GM21528 (cell line): Measurements from ENCODE around the gene HTR3A.

Experiments used
- ATAC-seq: cut with Tn5 transposase; IDR thresholded peaks from one replicate; pipeline ENCODE4 v1.9.1; 2021; ENCODE audit warnings: mild to moderate bottlenecking, moderate library complexity; ENCODE audit not compliant: unreplicated experiment, low FRiP score

HTR3A gene

DNA sequence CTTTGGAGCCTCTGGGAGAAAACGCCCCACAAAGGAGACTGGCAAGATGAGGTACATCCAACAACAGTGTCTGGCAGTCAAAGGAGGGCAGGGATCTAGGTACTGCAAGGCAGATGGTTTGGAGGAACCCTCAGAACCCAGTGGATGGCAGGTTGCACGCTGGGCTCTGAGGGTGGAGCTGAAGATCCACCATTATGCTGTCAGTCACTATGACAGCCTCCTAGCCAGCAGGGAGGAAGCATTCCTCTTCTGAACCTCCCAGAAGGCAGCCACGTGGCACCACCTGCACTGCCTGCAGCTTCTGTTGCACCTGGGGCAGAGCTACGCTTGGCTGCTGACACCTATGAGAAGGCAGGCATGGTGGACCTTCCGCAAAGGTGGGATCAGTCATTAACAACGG, 40.2 kb downstream of the HTR3A start:
- no peak for ATAC-seq

DNA sequence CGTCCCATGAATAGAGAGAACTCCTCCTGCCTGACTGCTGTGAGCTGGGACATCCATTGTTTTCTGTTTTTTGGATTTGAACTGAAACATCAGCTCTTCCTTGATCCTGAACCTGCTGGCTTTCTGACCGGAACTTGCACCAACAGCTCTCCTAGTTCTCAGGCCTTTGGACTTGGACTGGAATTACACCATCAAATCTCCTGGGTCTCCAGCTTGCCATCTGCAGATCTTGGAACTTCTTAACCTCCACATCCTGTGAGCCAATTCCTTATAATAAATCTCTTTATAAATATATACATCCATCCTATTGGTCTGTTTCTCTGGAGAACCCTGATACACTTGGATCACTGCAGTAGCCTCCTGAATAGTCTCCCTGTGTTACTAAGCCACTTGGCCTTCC, 42.1 kb downstream of the HTR3A start:
- ATAC-seq, result no peak

- no peak for ATAC-seq
Observed at GRCh38 chr11:114017723-114018122, 42.8 kb downstream of the HTR3A start.

DNA sequence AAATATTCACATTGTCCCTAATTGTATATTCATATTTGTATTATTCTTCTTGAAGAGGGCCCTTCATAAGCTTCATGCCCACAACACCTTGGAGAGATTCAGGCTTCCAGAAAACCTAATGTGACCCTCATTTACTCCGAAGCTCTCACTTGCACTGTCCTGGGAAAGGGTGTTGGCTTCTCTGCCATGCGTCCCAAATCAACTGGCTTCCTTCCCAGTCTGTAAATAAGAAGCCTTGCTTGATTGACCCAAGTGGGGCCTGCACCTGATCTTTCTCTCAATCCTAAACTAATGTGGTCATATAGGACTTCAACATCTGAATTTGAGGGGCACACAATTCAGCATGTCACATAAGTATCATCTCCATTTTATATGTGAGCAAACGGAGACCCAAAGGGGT, 44.1 kb downstream of the HTR3A start:
- ATAC-seq, result no peak

GRCh38 chr11:114019574-114019973, 44.7 kb downstream of the HTR3A start:
- no peak for ATAC-seq

GRCh38 chr11:114025329-114025907, 50.5 kb downstream of the HTR3A start:
- no peak for ATAC-seq

- ATAC-seq, result no peak
Observed at GRCh38 chr11:114026355-114026754, 51.4 kb downstream of the HTR3A start.

DNA sequence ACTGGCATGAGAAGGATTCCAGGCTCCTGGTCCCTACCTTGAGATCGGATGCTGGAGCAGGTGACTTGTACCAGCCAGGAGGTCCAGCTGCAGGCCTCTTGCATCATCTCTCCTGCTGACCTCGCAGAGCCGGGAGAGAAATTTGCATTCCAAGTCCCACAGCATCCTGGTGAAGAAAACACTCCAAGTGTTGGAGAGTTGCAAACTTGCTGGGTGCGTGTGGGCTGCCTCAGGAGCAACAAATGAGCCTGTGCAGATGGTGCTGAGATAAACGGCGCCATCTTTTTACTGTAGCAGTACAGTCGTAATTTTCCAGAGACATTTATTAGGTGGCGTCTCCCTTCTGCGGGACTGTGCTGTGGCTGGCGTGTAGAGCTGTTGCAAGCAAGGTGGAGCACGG, 52.5 kb downstream of the HTR3A start:
- ATAC-seq, result no peak

DNA sequence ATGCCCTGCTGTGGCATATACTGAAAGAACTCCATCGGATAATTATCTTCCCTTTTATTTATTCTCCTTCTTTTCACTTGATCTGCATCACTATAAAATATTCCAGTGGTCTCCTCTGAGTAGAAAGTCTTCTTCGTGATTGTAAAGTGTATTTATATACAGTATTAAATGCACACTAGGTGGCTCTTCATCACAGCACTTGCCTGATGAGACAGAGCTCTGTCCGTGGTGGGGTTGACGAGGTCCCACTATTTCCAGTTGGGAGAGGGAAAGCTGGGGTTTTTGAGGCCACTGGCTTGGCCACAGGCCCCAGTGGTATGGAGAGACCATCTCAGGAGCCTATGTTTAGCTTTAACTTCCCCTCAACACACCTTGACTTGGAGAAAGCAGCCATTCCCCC, 53.0 kb downstream of the HTR3A start:
- ATAC-seq, result no peak

DNA sequence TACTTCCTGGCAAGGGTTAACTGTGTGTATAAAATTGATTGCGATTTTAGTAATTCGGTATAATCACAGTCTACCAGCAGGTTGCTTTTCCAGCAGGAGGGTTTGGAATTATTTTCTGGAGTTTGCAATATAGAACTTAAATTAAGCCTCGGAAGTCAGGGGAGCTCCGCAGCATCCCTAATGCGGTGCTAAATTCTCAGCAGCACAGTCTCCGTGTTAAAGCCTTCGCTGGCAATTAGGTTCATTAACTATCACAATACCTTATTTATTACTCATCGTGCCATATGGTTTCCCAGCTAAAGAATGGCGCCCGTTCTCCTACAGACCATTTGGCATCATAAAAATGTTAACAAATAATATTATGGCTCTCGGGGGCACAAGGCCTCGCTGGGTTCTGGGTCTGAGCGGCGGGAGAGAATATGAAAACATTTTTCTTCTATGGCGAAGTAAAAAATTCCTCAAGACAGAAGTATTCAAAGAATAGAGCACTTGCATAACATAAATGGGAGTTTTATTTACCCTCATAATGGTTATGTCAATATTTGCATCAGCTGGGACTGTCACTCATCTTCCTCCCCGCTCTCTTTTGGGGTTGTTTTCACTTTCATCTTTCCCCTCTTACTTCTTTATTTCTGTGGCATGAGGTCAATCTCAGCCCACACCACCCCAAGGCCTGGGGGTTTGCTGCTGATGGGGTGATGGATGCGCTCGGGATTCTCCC, 56.5 kb downstream of the HTR3A start:
- no peak for ATAC-seq

GRCh38 chr11:114031967-114032320, 57.0 kb downstream of the HTR3A start:
- no peak for ATAC-seq

DNA sequence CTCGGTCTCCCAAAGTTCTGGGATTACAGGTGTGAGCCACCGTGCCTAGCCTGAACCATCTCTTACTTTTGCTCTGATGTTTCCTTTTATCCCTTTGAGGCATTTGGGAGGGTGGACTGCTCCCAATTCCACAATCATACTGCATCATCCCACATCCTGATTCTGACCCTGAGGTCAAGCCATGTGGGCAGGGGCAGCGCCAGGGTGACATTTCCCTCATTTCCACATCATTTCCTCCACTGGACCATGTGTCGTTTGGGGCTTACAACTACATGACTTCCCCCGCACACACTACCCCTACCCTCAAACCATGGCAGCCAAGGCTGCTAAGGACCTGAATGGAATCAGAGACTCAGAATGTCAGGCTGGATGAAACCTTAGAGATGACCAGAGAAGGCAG, 58.2 kb downstream of the HTR3A start:
- no peak for ATAC-seq

DNA sequence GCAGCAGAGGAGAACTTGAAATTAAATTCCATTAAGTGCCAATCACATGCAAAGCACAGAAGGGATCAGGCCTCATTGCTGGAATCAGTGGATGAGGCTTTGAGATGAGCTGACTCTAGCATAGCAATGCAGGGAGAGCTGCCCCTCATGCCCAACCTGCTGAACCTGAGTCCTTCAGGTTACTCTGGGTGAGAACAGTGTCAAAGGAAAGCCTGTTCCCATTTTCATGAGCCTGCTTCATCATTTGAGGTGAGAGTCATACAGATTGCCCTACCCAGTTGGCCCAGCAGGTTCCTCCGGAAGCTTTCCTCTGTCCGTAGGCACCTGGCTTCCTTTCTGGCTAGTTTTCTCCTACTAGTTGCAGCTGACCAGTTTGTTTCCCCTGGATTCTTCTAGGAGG, 58.7 kb downstream of the HTR3A start:
- no peak for ATAC-seq

DNA sequence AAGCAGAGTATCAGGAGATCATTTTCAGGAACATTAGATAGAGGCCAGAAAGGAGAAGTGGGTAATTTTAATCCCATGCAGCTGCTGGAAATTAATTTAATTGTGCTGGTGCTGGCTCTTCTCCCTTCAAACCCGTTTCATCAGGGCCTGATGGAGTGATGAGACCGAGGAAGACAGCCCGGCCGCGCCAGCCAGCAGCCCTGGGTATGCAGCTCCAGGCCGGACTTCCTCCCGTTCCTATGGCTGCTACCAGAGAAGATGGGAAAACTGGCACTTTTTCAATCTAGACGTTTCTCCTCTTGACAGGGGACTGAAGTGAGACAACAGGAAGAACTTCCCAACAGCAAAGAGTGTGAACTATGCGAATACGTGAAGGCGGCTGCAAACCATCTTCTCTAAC, 60.0 kb downstream of the HTR3A start:
- no peak for ATAC-seq

- no peak for ATAC-seq
Observed at GRCh38 chr11:114036147-114036811, 61.4 kb downstream of the HTR3A start.

DNA sequence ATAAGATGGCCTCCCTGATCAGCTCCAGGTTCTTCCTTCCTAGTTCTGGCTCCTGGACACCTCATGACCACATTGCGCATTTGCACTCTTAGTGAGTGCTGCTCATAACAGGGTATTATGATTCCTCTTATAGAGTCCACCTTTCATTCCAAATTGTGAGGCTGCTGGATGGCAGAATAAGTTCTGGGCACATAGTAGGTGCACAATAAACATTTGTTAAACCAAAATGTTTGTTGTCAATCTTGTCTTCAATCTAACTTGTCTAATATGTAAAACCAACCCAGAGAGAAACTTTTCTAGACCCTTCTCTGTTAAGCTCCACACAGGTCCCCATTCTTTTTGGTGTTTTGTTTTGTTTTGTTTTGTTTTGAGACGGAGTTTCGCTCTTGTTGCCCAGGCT, 62.0 kb downstream of the HTR3A start:
- ATAC-seq, result no peak

DNA sequence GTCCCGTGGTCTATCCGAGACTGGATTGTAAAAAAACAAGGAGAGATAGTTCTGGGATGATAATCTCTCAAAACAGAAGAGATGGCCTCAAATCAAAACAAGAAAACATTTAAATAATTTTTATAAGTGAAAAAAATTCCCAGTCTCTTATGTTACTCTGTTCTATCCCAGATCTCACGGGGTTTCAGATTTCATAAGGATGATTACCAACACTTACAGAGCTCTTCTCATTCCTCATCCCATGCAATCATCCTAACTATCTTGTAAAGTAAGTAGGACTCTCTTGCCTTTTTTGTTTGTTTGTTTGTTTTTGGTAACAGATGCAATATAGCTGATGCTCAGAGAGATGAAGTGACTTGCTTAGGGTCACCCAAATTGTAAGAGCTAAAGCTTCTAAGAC, 64.6 kb downstream of the HTR3A start:
- no peak for ATAC-seq
